SIG-M5 treated with dmso at 0.1 percent for 504 hours (cell line): Measurements from ENCODE around the gene C1orf122.

Source experiments
- DNase-seq: peaks from one replicate; lab custom pipeline; 2025; ENCODE audit not compliant: unreplicated experiment; lab: John Stamatoyannopoulos, UW

The C1orf122 gene

GRCh38 chr1:37797750-37798345, 9.7 kb upstream of the C1orf122 start:
- DNase-seq: no peak

GRCh38 chr1:37802439-37802838, 5.2 kb upstream of the C1orf122 start:
- no peak for DNase-seq

DNA sequence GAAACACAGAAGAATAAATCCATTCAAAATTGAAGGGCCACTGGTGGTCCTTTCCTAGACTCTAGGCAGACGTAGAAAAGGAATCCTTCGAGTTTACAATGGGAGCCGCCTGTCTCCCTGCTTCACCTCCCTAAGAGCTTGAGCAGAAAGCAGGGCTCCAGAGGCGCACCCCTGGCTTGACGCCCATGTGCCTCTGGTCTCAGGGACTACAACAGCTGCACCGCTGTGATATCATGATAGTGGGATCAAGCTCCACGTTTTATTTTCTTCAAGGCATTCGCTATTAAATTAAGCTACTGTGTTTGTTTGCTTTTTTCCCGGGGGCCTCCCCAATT, 403 bp upstream of the C1orf122 start:
- DNase-seq: no peak

- DNase-seq: peak; percentile 51
Observed at GRCh38 chr1:37808369-37809319, 1.1 kb downstream of the C1orf122 start.

DNA sequence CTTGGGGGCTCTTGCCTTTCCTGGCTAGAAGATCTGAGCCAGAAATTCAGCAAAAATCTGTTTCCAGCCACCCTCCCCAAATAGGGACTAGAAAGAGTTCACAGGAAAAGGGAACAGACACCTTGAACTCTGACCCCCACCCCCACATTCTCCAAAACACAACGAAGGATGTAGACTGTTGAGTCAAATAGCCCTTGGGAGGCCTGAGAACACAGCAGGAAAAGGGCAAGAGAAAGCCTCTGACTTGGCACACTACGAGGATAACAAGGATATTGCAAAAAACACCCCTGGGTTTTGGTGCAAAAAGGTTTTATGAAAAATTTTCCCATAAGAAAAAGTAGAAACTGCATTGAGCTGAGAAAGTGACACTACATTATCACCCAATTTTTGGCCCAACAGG, 2.4 kb downstream of the C1orf122 start:
- no peak for DNase-seq

DNA sequence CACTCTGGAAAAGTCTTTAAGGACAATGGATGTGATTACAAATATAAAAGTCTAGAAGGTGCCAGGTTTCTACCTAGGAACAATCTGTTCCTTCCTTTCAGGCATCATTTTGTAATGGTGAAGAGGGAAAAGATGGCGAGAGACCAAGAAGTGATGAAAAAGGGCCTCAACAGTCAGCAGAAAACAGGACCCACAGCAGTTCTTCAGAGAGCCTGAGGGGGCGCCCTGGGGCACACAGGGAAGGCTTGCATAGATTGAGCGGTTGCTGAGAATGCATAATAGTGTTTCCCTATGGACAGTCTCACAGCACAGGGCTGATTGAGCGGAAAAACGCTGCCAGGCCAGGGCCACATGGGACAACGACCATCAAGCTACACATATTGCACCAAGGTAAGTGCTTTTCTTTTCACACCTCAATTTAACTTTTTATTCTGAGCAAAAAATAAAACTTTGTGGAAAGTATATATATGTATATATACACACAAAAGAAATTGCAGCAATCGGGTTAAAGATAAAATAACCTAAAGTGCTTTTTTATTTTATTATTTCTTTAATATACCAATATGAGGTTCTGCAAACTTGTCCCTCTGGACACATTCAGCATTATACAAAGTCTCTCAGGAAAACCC, 3.6 kb downstream of the C1orf122 start:
- peak; percentile 83 for DNase-seq

GRCh38 chr1:37813529-37814145, 6.0 kb downstream of the C1orf122 start:
- no peak for DNase-seq

DNA sequence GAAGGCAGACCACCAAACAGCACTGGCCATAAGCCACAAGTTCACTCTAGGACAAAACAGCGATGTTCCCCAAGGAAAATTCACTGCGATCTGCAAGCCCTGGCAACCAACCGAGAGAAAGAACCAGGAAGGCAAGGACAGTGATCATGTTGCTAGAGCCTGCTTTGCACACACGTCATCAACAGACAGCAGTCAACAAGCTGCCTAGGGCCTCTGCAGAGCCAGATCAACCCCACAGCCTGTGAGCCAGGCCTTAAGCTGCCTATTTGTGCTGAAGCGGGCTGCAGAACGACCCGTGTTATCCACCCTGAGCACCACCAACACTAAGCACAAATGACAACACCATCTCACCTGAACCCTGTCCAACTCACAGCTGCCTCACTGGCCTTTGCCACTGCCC, 6.7 kb downstream of the C1orf122 start:
- DNase-seq: no peak

DNA sequence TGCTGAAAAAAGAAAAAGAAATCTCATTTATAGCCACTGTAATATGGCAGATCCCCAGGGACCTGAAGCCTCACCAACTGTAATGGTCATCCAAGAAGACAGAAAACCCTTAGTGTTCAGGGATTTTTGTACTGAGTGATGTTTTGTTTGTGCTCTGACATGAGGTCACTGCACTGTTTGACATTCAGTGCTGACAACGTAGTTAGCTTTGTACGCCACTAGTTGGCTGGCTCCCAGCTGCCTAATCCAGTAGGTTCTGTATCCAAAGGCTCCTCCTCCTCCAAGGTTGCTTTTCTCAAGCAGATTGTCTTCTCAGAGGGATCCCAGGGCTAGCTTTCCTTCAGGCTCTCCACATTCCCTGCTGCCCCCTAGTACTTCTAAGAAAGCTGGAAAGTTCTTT, 9.9 kb downstream of the C1orf122 start:
- peak; percentile 20 for DNase-seq

DNA sequence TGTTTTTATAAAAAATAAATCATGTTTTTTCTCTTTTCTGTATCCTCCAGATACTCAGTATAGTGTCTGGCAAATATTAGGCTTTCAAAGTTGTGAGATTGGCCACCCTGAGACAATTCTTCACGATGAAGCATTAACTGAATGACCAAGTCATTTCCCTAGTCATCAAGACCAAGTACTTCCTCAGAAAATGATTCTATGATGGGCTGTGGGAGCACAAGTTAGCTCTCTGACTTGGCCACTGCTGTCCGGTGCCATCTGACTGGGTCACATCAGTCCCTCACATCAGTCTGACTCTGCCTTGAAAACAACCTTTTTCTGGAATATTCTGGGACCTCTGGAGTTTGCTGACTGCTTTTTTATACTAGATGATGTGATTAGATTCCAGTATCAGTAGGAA, 13.9 kb downstream of the C1orf122 start:
- DNase-seq: no peak

- DNase-seq: no peak
Observed at GRCh38 chr1:37822906-37823815, 15.6 kb downstream of the C1orf122 start.

DNA sequence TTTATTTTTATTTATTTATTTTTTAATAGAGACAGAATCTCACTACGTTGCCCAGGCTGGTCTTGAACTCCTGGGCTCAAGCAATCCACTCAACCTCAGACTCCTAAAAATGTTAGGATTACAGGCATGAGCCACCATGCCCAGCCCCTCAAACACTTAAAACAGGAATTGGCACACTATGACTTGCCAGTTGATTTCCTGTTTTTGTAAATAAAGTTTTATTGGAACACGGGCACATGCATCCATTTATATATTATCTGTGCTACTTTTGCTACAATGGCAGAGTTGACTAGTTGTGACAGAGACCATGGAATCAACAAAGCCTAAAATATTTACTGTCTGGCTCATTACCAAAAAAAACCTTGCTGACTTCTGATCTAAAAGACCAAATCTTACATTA, 16.4 kb downstream of the C1orf122 start:
- no peak for DNase-seq

DNA sequence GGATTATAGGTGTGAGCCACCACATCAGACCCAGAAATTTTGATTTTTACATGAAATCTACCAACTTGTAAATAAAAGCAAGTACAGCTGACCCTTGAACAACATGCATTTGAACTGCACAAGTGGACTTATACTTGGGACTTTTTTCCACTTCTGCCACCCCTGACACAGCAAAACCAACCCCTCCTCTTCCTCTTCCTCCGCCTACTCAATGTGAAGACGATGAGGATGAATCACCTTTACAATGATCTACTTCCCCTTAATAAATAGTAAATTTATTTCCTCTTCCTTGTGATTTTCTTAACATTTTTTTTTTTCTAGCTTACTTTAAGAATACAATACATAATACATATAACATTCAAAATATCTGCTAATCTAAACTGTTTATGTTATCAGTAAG, 17.9 kb downstream of the C1orf122 start:
- DNase-seq: no peak

DNA sequence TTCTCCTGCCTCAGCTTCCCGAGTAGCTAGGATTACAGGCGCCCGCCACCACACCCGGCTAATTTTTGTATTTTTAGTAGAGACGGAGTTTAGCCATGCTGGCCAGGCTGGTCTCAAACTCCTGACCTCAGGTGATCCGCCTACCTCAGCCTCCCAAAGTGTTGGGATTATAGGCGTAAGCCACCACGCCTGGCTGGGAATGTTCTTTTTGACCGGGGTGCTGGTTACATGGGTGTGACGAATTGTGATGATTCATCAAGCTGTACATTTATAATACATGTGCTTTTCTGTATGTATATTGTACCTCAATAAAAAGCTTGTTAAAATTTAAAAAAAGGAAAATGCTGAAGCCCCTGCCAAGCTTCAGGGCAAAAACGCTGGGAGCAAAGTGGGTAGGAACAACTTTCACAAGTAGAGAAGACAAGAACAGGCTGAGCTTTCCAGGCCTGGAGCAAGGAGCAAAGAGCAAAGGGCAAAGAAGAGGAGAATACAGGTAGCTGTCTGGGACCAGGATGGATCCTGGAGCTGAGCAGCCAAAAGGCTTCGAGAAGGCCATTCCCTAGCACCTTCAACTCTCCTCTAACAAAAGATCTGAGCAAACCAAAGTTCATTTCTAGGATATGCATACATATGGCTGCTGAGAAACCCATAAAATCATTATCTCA, 21.0 kb downstream of the C1orf122 start:
- DNase-seq: no peak

- DNase-seq: no peak
Observed at GRCh38 chr1:37831109-37831508, 23.5 kb downstream of the C1orf122 start.

DNA sequence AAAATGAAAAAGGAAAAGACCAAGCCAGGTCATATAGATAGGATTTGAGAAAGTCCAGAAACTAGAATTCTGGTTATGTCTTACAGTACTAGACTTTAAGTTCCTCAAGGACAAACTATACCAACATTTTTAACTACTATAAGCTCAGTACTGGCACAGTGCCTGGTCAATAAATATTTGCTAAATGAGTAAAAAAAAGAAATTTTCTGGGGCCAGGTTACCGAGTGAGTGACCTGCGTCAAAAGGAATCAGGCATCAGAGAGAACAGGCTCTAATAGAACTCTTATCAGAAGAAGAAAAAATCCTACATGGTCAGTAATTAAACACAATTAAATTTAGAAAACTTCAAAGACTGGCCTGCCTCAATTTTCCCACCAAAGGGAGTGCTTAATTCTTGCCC, 24.2 kb downstream of the C1orf122 start:
- no peak for DNase-seq

DNA sequence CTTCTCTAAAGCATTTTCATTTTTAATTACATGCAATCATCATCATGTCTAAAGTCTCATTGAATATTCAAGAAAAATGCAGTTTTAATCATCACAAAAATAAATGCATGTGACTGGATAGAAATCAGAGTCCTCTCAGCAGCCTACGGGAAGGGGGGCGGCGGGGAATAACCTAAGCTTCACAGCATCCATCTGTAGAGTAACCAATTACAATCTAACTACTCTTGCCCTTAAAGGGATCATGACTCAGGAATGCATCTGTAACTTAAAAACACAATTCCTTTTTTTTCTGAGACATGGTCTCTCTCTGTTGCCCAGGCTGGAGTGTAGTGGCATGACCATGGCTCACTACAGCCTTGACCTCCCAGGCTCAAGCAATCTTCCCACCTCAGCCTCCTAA, 29.2 kb downstream of the C1orf122 start:
- no peak for DNase-seq

- no peak for DNase-seq
Observed at GRCh38 chr1:37839676-37840075, 32.1 kb downstream of the C1orf122 start.

- DNase-seq: no peak
Observed at GRCh38 chr1:37840711-37841110, 33.1 kb downstream of the C1orf122 start.

DNA sequence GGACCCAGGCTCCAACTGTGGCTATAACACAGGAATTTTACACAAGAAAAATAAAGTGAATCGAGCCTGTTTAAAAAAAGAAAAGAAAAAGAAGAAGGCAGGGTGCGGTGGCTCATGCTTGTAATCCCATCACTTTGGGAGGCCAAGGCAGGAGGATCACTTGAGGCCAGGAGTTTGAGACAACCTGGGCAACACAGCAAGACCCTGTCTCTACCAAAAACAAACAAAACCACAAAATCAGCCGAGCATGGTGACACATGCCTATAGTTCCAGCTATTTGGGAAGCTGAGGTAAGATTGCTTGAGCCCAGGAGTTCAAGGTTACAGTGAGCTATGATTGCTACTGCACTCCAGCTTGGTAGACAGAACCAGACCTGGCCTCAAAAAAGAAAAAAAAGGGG, 34.1 kb downstream of the C1orf122 start:
- no peak for DNase-seq
